ENCODE measurements around the gene ADGRB3.
"Not testable (repeated sequence)": the region's sequence is repeated elsewhere in the genome, so short reads cannot be mapped to it uniquely, and the experiment has no call there.

ADGRB3 gene

DNA sequence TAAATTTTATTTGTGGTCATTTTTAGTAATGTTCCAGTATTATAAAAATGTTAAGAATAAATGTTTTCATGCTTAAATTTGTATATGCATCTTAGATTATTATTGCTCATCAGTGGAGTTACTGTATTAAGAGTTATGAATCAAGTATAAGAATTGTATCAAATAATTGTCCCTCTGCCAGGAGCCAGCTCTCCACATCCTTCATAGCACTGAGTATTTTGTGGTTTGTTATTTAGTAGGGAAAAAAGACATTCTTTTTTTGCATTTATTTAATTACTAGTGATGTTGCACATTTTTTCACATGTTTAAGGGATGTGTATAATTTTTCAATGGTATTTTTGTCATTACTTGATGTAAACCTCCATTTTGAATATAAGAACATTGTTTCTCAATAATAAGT, 102.0 kb downstream of the ADGRB3 start:
- no peaks in the 10 kb centered on the region for H3K36me3 ChIP-seq
- H3K27ac ChIP-seq, result no peak overlapping the region
- TF ChIP-seq, protein P1, sequence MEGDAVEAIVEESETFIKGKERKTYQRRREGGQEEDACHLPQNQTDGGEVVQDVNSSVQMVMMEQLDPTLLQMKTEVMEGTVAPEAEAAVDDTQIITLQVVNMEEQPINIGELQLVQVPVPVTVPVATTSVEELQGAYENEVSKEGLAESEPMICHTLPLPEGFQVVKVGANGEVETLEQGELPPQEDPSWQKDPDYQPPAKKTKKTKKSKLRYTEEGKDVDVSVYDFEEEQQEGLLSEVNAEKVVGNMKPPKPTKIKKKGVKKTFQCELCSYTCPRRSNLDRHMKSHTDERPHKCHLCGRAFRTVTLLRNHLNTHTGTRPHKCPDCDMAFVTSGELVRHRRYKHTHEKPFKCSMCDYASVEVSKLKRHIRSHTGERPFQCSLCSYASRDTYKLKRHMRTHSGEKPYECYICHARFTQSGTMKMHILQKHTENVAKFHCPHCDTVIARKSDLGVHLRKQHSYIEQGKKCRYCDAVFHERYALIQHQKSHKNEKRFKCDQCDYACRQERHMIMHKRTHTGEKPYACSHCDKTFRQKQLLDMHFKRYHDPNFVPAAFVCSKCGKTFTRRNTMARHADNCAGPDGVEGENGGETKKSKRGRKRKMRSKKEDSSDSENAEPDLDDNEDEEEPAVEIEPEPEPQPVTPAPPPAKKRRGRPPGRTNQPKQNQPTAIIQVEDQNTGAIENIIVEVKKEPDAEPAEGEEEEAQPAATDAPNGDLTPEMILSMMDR (IDR thresholded peaks at IDR 0.05), result no peak

DNA sequence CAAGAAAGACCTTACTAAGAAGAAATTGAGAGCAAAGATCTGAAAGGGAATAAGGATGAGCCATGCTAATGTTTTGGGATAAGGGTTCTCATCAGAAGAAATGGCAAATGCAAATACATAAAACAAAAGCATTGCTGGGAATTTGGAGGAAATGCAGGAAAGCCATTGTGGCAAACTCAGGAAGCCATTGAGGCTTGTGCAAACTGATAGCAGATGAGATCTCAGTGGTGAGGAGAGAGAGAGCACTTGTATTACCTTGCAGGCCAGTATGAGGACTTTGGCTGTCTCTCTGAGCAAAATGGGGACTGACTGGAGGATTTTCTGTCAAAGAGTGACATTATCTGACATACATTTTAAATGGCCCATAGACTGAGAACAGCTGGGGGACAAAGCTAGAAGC, 103.0 kb downstream of the ADGRB3 start:
- Histone ChIP-seq H3K4me3 (ENCODE audit: low read depth in 1 of 2, low read length in 1 of 2) (no peak overlapping the region), H3K36me3 (no peaks in the 10 kb centered on the region), H3K9me3 (no peaks in the 10 kb centered on the region), H3K27ac (no peak overlapping the region), H3K4me1 (ENCODE audit: control insufficient read depth in 1 of 2, insufficient read depth in 1 of 2, low read depth in 1 of 2, low read length in 1 of 2) (no peaks in the 10 kb centered on the region), H3K27me3 (no peaks in the 10 kb centered on the region)
- TF ChIP-seq, protein P1 (IDR thresholded peaks at IDR 0.05), result no peak

More for the DNA sequence above, 102.0 kb downstream of the ADGRB3 start:
- Histone ChIP-seq H3K27me3 (no peaks in the 10 kb centered on the region), H3K4me1 (ENCODE audit: control insufficient read depth in 1 of 2, insufficient read depth in 1 of 2, low read depth in 1 of 2, low read length in 1 of 2) (no peaks in the 10 kb centered on the region), H3K4me3 (ENCODE audit: low read depth in 1 of 2, low read length in 1 of 2) (no peak overlapping the region), H3K9me3 (no peaks in the 10 kb centered on the region)

DNA sequence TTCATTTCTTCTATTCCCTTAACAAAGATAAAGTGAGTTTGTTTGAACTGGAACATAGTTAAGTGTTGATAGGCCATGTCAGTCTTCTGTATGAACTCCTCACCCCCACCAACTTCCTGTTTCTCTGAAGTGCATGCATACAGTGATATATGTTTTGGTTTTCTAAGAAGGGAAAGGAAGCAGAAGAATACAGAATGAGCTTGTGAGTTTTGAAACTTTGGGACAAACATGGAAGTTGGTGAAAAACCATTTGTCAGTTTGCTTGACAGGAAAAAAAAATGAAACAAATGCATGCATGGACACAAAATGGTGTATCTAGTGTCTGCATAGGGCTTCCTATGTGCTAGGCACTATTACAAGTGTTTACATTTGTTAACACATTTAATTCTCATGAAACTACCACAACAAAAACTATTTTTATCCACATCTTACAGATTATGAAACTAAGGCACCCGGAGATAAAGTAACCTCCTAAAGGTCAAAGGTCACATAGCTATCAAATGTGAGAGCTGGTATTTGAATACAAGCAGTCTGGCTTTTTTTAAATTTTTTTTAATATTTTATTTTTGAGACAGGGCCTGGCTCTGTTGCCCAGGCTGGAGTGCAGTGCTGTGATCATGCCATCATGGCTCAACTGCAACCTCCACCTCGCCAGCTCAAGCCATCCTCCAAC, 105.9 kb downstream of the ADGRB3 start:
- Histone ChIP-seq H3K4me1 (ENCODE audit: control insufficient read depth in 1 of 2, insufficient read depth in 1 of 2, low read depth in 1 of 2, low read length in 1 of 2) (no peaks in the 10 kb centered on the region), H3K4me3 (ENCODE audit: low read depth in 1 of 2, low read length in 1 of 2) (no peak overlapping the region), H3K27ac (no peak overlapping the region), H3K9me3 (no peaks in the 10 kb centered on the region), H3K36me3 (no peaks in the 10 kb centered on the region), H3K27me3 (no peaks in the 10 kb centered on the region)
- TF ChIP-seq, protein P1 (IDR thresholded peaks at IDR 0.05), result no peak

DNA sequence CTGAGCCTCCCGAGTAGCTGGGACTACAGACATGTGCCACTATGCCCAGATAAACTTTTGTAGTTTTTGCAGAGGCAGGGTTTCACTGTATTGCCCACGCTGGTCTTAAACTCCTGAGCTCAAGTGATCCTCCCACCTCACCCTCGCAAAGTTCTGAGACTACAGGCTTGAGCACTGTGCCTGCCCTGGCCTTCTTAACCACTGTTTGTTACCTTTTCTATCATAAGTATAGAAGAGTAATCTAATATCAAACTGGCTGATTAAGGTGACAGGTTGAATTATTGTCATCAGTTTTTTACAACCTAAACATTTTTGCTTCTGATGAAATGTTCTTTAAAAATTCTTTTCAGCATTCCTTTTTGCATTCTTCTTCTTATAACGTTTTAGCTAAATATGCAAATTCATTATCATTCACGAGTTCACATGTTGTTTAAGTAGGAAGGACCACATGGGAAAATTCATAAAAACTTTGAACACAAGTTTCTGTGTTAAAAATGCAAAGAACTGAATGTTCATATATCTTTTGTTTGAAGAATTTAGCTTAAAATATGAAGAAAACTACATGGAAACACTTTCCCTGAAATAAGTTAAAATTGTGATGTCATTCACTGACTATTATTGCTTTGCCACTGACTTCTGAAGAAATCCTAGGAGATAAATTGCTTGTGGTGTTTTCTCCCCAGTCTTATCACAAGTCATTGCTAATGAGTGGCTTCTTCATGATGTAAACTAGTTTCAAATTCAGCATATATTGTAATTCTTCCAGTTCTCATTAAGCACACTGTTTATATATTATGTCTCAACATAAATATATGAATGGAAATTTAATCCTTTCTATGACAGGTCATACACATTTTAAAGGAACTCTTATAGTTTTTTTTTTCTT, 106.7 kb downstream of the ADGRB3 start:
- Histone ChIP-seq H3K36me3 (no peaks in the 10 kb centered on the region), H3K9me3 (no peaks in the 10 kb centered on the region), H3K4me1 (ENCODE audit: control insufficient read depth in 1 of 2, insufficient read depth in 1 of 2, low read depth in 1 of 2, low read length in 1 of 2) (no peaks in the 10 kb centered on the region), H3K4me3 (ENCODE audit: low read depth in 1 of 2, low read length in 1 of 2) (no peak overlapping the region), H3K27ac (no peak overlapping the region), H3K27me3 (no peaks in the 10 kb centered on the region)
- TF ChIP-seq, protein P1 (IDR thresholded peaks at IDR 0.05), result no peak

DNA sequence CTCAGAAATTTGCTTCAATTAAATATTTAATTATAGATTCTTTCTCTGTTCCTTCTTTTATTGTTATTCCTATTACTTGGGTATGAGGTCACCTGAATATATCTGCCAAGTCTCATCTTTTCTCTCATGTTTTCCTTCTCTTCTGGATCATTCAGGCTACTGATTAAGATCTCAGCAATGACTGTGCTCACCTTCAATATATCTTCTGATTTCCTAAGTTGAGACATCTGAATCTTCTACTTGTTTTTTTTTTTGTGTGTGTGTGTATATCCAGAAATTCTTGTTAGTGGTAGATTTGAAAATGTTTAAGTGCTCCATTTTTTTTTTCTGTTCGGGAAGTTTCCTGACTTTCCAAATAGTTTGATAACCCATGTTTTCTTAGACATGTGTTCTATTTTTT, 108.0 kb downstream of the ADGRB3 start:
- Histone ChIP-seq H3K36me3 (no peaks in the 10 kb centered on the region), H3K9me3 (no peaks in the 10 kb centered on the region), H3K27ac (no peak overlapping the region), H3K4me1 (ENCODE audit: control insufficient read depth in 1 of 2, insufficient read depth in 1 of 2, low read depth in 1 of 2, low read length in 1 of 2) (no peaks in the 10 kb centered on the region), H3K27me3 (no peaks in the 10 kb centered on the region), H3K4me3 (ENCODE audit: low read depth in 1 of 2, low read length in 1 of 2) (no peak overlapping the region)
- TF ChIP-seq, protein P1 (IDR thresholded peaks at IDR 0.05), result no peak

DNA sequence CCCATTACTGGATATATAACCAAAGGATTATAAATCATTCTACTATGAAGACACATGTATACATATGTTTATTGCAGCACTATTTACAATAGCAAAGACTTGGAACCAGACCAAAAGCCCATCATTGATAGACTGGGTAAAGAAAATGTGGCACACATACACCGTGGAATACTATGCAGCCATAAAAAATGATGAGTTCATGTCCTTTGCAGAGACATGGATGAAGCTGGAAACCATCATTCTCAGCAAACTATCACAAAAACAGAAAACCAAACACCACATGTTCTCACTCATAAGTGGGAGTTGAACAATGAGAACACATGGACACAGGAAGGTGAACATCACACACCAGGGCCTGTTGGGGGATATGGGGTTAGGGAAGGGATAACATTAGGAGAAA, 109.3 kb downstream of the ADGRB3 start:
- H3K27me3 ChIP-seq; H3K27ac ChIP-seq; H3K9me3 ChIP-seq; H3K4me3 ChIP-seq (ENCODE audit: low read depth in 1 of 2, low read length in 1 of 2); H3K36me3 ChIP-seq; H3K4me1 ChIP-seq (ENCODE audit: control insufficient read depth in 1 of 2, insufficient read depth in 1 of 2, low read depth in 1 of 2, low read length in 1 of 2): not testable (repeated sequence)

All from neutrophil (primary cell).